ENCODE results near the gene LRRC56. TPM values are rescaled to one million over a fixed set of nuclear protein-coding genes. Genes with fewer than 3 reads are reported as not detected.

LRRC56 gene
- total RNA-seq, 1 donor from 2014 or later: 1.4 TPM

GRCh38 chr11:569158-569885 is 32.0 kb downstream of the LRRC56 start:
- intact Hi-C loops (cut with micrococcal nuclease): loop anchor here (5.0 kb wide), 1 partner anchor 362 kb away; the partner anchor contains the start of genes BET1L and RIC8A

- intact Hi-C loops (cut with micrococcal nuclease): no loop called here
Observed at GRCh38 chr11:571802-572185, 34.5 kb downstream of the LRRC56 start.

- intact Hi-C loops (cut with micrococcal nuclease): no loop called here
Observed at GRCh38 chr11:573146-573759, 35.9 kb downstream of the LRRC56 start.

GRCh38 chr11:574031-574570 is 36.8 kb downstream of the LRRC56 start:
- intact Hi-C loops (cut with micrococcal nuclease): loop anchor here (2.0 kb wide), 2 partner anchors 13 to 167 kb away; partner anchors contain the start of genes LMNTD2 and RASSF7

GRCh38 chr11:574632-575312 is 37.4 kb downstream of the LRRC56 start:
- intact Hi-C loops (cut with micrococcal nuclease): loop anchor here (2.0 to 5.0 kb wide), 3 partner anchors 14 to 337 kb away; partner anchors contain the start of genes LMNTD2, PSMD13, RASSF7 and SIRT3

GRCh38 chr11:575313-575995 is 38.1 kb downstream of the LRRC56 start:
- intact Hi-C loops (cut with micrococcal nuclease): loop anchor here (2.0 to 5.0 kb wide), 3 partner anchors 15 to 338 kb away; partner anchors contain the start of genes LMNTD2, PSMD13, RASSF7 and SIRT3

- intact Hi-C loops (cut with micrococcal nuclease): loop anchor here (1.0 to 5.0 kb wide), 10 partner anchors 8 to 339 kb away; partner anchors contain the start of genes DEAF1, LMNTD2, LRRC56 and PSMD13
Observed at GRCh38 chr11:575996-576768, 38.9 kb downstream of the LRRC56 start, which contains the start of gene PHRF1. TSS of gene PHRF1 (plus strand) at chr11:576470. CDS start at chr11:581513, 5,043 bp downstream.

- intact Hi-C loops (cut with micrococcal nuclease): loop anchor here (1.0 to 5.0 kb wide), 8 partner anchors 9 to 340 kb away; partner anchors contain the start of genes DEAF1, LRRC56, PSMD13 and RNH1
Observed at GRCh38 chr11:576811-577610, 39.7 kb downstream of the LRRC56 start.

GRCh38 chr11:577611-577894 is 40.2 kb downstream of the LRRC56 start:
- intact Hi-C loops (cut with micrococcal nuclease): loop anchor here (5.0 kb wide), 1 partner anchor 340 kb away; the partner anchor contains the start of genes PSMD13 and SIRT3

GRCh38 chr11:578276-579035 is 41.1 kb downstream of the LRRC56 start:
- intact Hi-C loops (cut with micrococcal nuclease): loop anchor here (5.0 kb wide), 1 partner anchor 341 kb away; the partner anchor contains the start of genes PSMD13 and SIRT3

- intact Hi-C loops (cut with micrococcal nuclease): loop anchor here (5.0 kb wide), 1 partner anchor 343 kb away; the partner anchor contains the start of genes PSMD13 and SIRT3
Observed at GRCh38 chr11:579830-580601, 42.7 kb downstream of the LRRC56 start.

GRCh38 chr11:581342-581741 is 44.0 kb downstream of the LRRC56 start:
- intact Hi-C loops (cut with micrococcal nuclease): no loop called here

- intact Hi-C loops (cut with micrococcal nuclease): no loop called here
Observed at GRCh38 chr11:581752-582151, 44.4 kb downstream of the LRRC56 start.

- intact Hi-C loops (cut with micrococcal nuclease): no loop called here
Observed at GRCh38 chr11:584287-584686, 47.0 kb downstream of the LRRC56 start.

- intact Hi-C loops (cut with micrococcal nuclease): no loop called here
Observed at GRCh38 chr11:586376-587316, 49.3 kb downstream of the LRRC56 start.

GRCh38 chr11:587546-587945 is 50.2 kb downstream of the LRRC56 start:
- intact Hi-C loops (cut with micrococcal nuclease): no loop called here

Measured in T-helper 1 cell treated with Interleukin-12 subunit alpha and Interleukin-12 subunit beta and Interleukin-4 antibody, amounts not matched to agents 30 ng/mL and 1 ng/mL, for 36 hours (primary cell).